A673 (cell line): ENCODE data around the gene LVRN.

Source experiments
- CTCF ChIP-seq: fragments of 300-800, 200-600 bp; sonication (generic); conservative IDR thresholded peaks from 2 replicates; pipeline ENCODE4 v1.5.1; 2017; ENCODE audit warnings: low read depth, mild to moderate bottlenecking, antibody characterized with exemption, low read length, moderate library complexity, mixed read lengths
- EZH2 ChIP-seq: fragments of 200-600 bp; sonication (generic); IDR thresholded peaks from 2 replicates; pipeline ENCODE4 v1.6.1; 2017; ENCODE audit warnings: borderline replicate concordance, low read depth, mild to moderate bottlenecking, mixed read lengths, antibody characterized with exemption, low read length; ENCODE audit not compliant: poor library complexity, severe bottlenecking

GRCh38 chr5:115941051-115941675, 21.1 kb upstream of the LVRN start:
- TF ChIP-seq EZH2 (no peak), CTCF (no peak)
